K562 (cell line): ENCODE data around the gene PIANP. TPM values are rescaled to one million over a fixed set of nuclear protein-coding genes. Genes with fewer than 3 reads are reported as not detected.

ENCODE experiments used
- ATAC-seq: fragments of 200-7000 bp; cut with Tn5 transposase; 3 replicates; pipeline ENCODE4 v1.9.1; 2020; ENCODE audit warnings: moderate library complexity
- BruUV-seq: library from RNA; stranded (reverse); fragments of 400-500 nt; replicated peaks from 2 replicates; lab custom pipeline; 2021; lab: Mats Ljungman, UMichigan
- CTCF ChIA-PET: fragments of 300-600 bp; formaldehyde crosslinking; extraction: SDS; loops from one replicate; lab custom pipeline; 2021; ENCODE audit warnings: low intra/inter-chr PET ratio; lab: Yijun Ruan, JAX
- POLR2A ChIA-PET: fragments of 300-600, 350-650 bp; sonication (Branson Sonifier 250); formaldehyde crosslinking; extraction: SDS; loops from one replicate; lab custom pipeline; 2021; ENCODE audit warnings: antibody characterized with exemption, inconsistent platforms; lab: Yijun Ruan, JAX
- DNase-seq, 4 experiments: peaks; one replicate each; pipeline versions ENCODE4 v3.0.0 to v3.0.0-alpha.2; 2011 to 2018; ENCODE audit warnings: low spot score in 3 of 4, mixed read lengths in 3 of 4; ENCODE audit errors: extremely low read depth in 1 of 4
- FAIRE-seq: peaks from 2 replicates; lab custom pipeline; 2011; peaks lifted over from hg19 to GRCh38; lab: Jason Lieb, UNC
- H2AFZ ChIP-seq: 2 replicates; pipeline ENCODE4 v1.6.0; 2011; ENCODE audit warnings: low read depth, low read length, control low read depth, inconsistent platforms
- H3K27ac ChIP-seq: fragments of 200-600 bp; 3 replicates; pipeline ENCODE4 v1.8.0; 2011; ENCODE audit warnings: low read depth, mild to moderate bottlenecking, control low read depth, inconsistent platforms, low read length, moderate library complexity, mixed read lengths; ENCODE audit errors: extremely low read depth
- H3K27me3 ChIP-seq, 2 experiments: fragments of 300-600 bp in 1 of 2; 2 replicates in 1 of 2; 3 replicates in 1 of 2; pipeline versions ENCODE4 v1.6.0 to v1.8.0; 2011; ENCODE audit warnings: inconsistent platforms in 2 of 2, low read length in 2 of 2, mild to moderate bottlenecking in 1 of 2, mixed read lengths in 1 of 2, moderate library complexity in 1 of 2; ENCODE audit not compliant: control insufficient read depth in 2 of 2, insufficient read depth in 2 of 2
- H3K36me3 ChIP-seq: fragments of 300-600 bp; 3 replicates; pipeline ENCODE4 v1.8.0; 2011; ENCODE audit warnings: mild to moderate bottlenecking, low read length, inconsistent platforms; ENCODE audit not compliant: control insufficient read depth, insufficient read depth
- H3K4me1 ChIP-seq, 2 experiments: fragments of 200-600 bp in 1 of 2; replicated peaks in 1 of 2; 2 replicates in 1 of 2; 3 replicates in 1 of 2; pipeline versions ENCODE4 v1.5.1 to v1.8.0; 2011; ENCODE audit warnings: inconsistent platforms in 2 of 2, low read length in 2 of 2, mild to moderate bottlenecking in 1 of 2, mixed read lengths in 1 of 2, moderate library complexity in 1 of 2; ENCODE audit not compliant: control insufficient read depth in 2 of 2, insufficient read depth in 2 of 2
- H3K4me2 ChIP-seq: 2 replicates; pipeline ENCODE4 v1.6.1; 2011; ENCODE audit warnings: low read length, control low read depth, inconsistent platforms, mixed read lengths; ENCODE audit not compliant: insufficient read depth
- H3K4me3 ChIP-seq: fragments of 200-600 bp; sonication (generic), shearing (Covaris generic); 2 replicates; pipeline ENCODE4 v1.5.1; 2016; ENCODE audit warnings: control low read depth, inconsistent platforms
- H3K79me2 ChIP-seq: fragments of 200-600 bp; 3 replicates; pipeline ENCODE4 v1.8.0; 2011; ENCODE audit warnings: low read length, inconsistent platforms; ENCODE audit not compliant: control insufficient read depth, insufficient read depth
- H3K9ac ChIP-seq, 2 experiments: 2 replicates each; pipeline versions ENCODE4 v1.6.0 to v1.6.1; 2011; ENCODE audit warnings: low read depth in 2 of 2, low read length in 2 of 2, control low read depth in 1 of 2, inconsistent platforms in 1 of 2, mild to moderate bottlenecking in 1 of 2, mixed read lengths in 1 of 2; ENCODE audit not compliant: insufficient read depth in 1 of 2
- H3K9me1 ChIP-seq: one replicate; pipeline ENCODE4 v1.6.0; 2011; ENCODE audit warnings: inconsistent platforms, mild to moderate bottlenecking, low read length, moderate library complexity; ENCODE audit not compliant: control insufficient read depth, insufficient read depth
- H3K9me3 ChIP-seq: replicated peaks from 2 replicates; pipeline ENCODE4 v1.5.1; 2011; ENCODE audit warnings: low read depth, low read length, inconsistent platforms; ENCODE audit not compliant: control insufficient read depth, insufficient read depth
- H4K20me1 ChIP-seq: replicated peaks from 2 replicates; pipeline ENCODE4 v1.6.1; 2011; ENCODE audit warnings: low read length, inconsistent platforms, mixed read lengths; ENCODE audit not compliant: control insufficient read depth, insufficient read depth
- CHD2 ChIP-seq: IDR thresholded peaks from 2 replicates; pipeline ENCODE4 v1.6.1; 2011; ENCODE audit warnings: low read depth, low read length
- NR3C1 ChIP-seq: sonication (generic); formaldehyde crosslinking; IDR thresholded peaks from 2 replicates; pipeline ENCODE4 v1.8.1; 2022; ENCODE audit warnings: missing genetic modification reagents
- NR4A1 ChIP-seq, 2 experiments: fragments of 250-450 bp in 1 of 2; fragments of 450-650 bp in 1 of 2; sonication (Bioruptor Pico) in 1 of 2; IDR thresholded peaks; 2 replicates each; pipeline versions ENCODE4 v1.4.0 to v1.6.1; 2016 to 2020; ENCODE audit warnings: mild to moderate bottlenecking in 2 of 2, missing compliant biosample characterization in 1 of 2, missing genetic modification characterization in 1 of 2, moderate library complexity in 1 of 2
- PHF21A ChIP-seq: fragments of 450-650 bp; IDR thresholded peaks from 2 replicates; pipeline ENCODE4 v1.6.1; 2017; ENCODE audit warnings: low read depth, borderline replicate concordance
- SLC30A9 ChIP-seq: fragments of 250-450 bp; sonication (Bioruptor Pico); IDR thresholded peaks from 2 replicates; pipeline ENCODE4 v1.8.0; 2022; ENCODE audit warnings: mild to moderate bottlenecking, moderate library complexity
- SMAD1 ChIP-seq: fragments of 150-350 bp; IDR thresholded peaks from 2 replicates; pipeline ENCODE4 v1.6.1; 2014; ENCODE audit warnings: low read length, low read depth; ENCODE audit not compliant: partially characterized antibody
- SRSF1 ChIP-seq: fragments of 200-400 bp; formaldehyde crosslinking; IDR thresholded peaks from 2 replicates; pipeline ENCODE4 v1.6.1; 2017; ENCODE audit warnings: mild to moderate bottlenecking, low read depth, low read length, moderate library complexity
- XRCC4 ChIP-seq: IDR thresholded peaks from one replicate; pipeline ENCODE4 v1.6.1; 2011; ENCODE audit not compliant: insufficient read depth, insufficient read length; ENCODE audit errors: extremely low read depth
- ZNF57 ChIP-seq: fragments of 450-650 bp; formaldehyde crosslinking; IDR thresholded peaks from 2 replicates; pipeline ENCODE4 v1.4.0; 2020; ENCODE audit warnings: mild to moderate bottlenecking, moderate library complexity
- WGBS: fragments of 100-300 bp; shearing (Covaris generic); methylation state at CpG from one replicate; pipeline ENCODE4 v1.1.6; 2016; ENCODE audit warnings: low coverage, mixed read lengths; ENCODE audit not compliant: insufficient coverage; ENCODE audit errors: missing lambda C conversion rate; 5-methylcytosine and 5-hydroxymethylcytosine counted together
- in situ Hi-C: fragments of 300-500 bp; cut with MboI; formaldehyde crosslinking; loops from 4 replicates; pipeline ENCODE4 v1.15.0; 2018; ENCODE audit warnings: inconsistent platforms, mixed read lengths
- intact Hi-C: fragments of 100-400 bp; cut with micrococcal nuclease; formaldehyde crosslinking; loops from 2 replicates; pipeline ENCODE4 v1.14.2; 2022
- polyA plus RNA-seq, 8 experiments: library from polyadenylated mRNA; depleted of rRNA in 4 of 8; stranded (reverse) in 5 of 8; unstranded in 3 of 8; fragments of >200 nt; fragmentation: Nextera tagmentation in 2 of 8; fragmentation: Illumina TruSeq in 1 of 8; extraction: Ambion mirVana in 2 of 8; extraction: Trizol in 1 of 8; gene quantifications; 2 replicates each; pipeline versions ENCODE4 v1.2.1 to v1.2.3, GENCODE V29; 2011 to 2014; ENCODE audit warnings: inconsistent platforms in 1 of 8, missing spikeins in 1 of 8
- total RNA-seq, 7 experiments: library from RNA; depleted of rRNA in 6 of 7; stranded (reverse); fragments of >200 nt in 6 of 7; fragmentation: Illumina TruSeq in 2 of 7; extraction: Trizol in 2 of 7; gene quantifications; 2 replicates each; pipeline versions ENCODE4 v1.2.1 to v1.2.3, GENCODE V29; 2011 to 2021; ENCODE audit warnings: low replicate concordance in 1 of 7

The PIANP gene
- total and polyA plus RNA-seq, 9 of the 15 experiments (the other 6 are each of a cell fraction or from before 2014, with no cell fraction given), result 0.07 TPM; not detected in 8

- TF ChIP-seq CHD2 (no peak), ZNF57 (CRISPR knock-in tag) (no peak), PHF21A (no peak), SRSF1 (no peak), NR3C1 (no peak), SMAD1 (no peak), SLC30A9 (CRISPR knock-in tag) (no peak), XRCC4 (no peak), NR4A1 (CRISPR knock-in tag; IDR thresholded peaks at IDR 0.05) (no peak), NR4A1 (tag; IDR thresholded peaks at IDR 0.05) (no peak)
- TF ChIP-seq, all 486 proteins: peak for 0
- intact Hi-C loops, result no loop called here
- H3K4me3 ChIP-seq, result no peak overlapping the region
- no peaks in the 10 kb centered on the region; a peak in 2 of 5 replicates for H3K4me1 ChIP-seq
- peaks cover 12% of the 10 kb centered on the region; the same call in 2 of the 3 replicates for H3K36me3 ChIP-seq
- H3K27me3 ChIP-seq, result no peaks in the 10 kb centered on the region
- H3K9ac ChIP-seq, result no peak overlapping the region
- ATAC-seq, result no peak
- 100% methylated on average over 1 of the region's 1 CpG for WGBS
- BruUV-seq, result no TSS peak
- FAIRE-seq, result no peak
- no peak overlapping the region for H2AFZ ChIP-seq
- in situ Hi-C loops, result no loop called here
- H3K9me3 ChIP-seq, result no peaks in the 10 kb centered on the region
- H4K20me1 ChIP-seq, result no peaks in the 10 kb centered on the region
- H3K27ac ChIP-seq, result no peak overlapping the region
- POLR2A ChIA-PET, result interaction anchor here (1.4 kb wide), 1 partner anchor 9 kb away, joined by 3 read pairs; no protein-coding TSS in a partner anchor
- no peaks in the 10 kb centered on the region for H3K9me1 ChIP-seq
- DNase-seq, result no peak
- CTCF ChIA-PET, result no interaction called here
- no peaks in the 10 kb centered on the region for H3K79me2 ChIP-seq
- H3K4me2 ChIP-seq, result no peak overlapping the region
Observed at GRCh38 chr12:6653342-6653741, 47.3 kb downstream of the PIANP start.
